Prostate gland (tissue), 2 donors: ENCODE results near the gene TATDN3. TPM values are rescaled to one million over a fixed set of nuclear protein-coding genes. Genes with fewer than 3 reads are reported as not detected.
A peak's percentile ranks its signal among the peaks of the same experiment; 100 is the strongest.

Experiments
- DNase-seq: peaks from one replicate; pipeline ENCODE4 v3.0.0-alpha.2; 2019; ENCODE audit warnings: low spot score
- H3K27ac ChIP-seq, 2 donors: fragments of 200-600 bp; sonication (generic); 2 replicates each; pipeline ENCODE4 v1.5.1; 2017 to 2019
- H3K27me3 ChIP-seq: fragments of 200-600 bp; sonication (generic); replicated peaks from 2 replicates; pipeline ENCODE4 v1.5.1; 2019; ENCODE audit not compliant: insufficient read depth
- H3K36me3 ChIP-seq, 2 donors: fragments of 200-600 bp; sonication (generic); 1 replicate in 1 of 2; 2 replicates in 1 of 2; pipeline versions ENCODE4 v1.5.1 to v1.8.1; 2017 to 2019
- H3K4me1 ChIP-seq: fragments of 200-600 bp; sonication (generic); replicated peaks from 2 replicates; pipeline ENCODE4 v1.5.1; 2019
- H3K4me3 ChIP-seq, 2 donors: fragments of 200-600 bp; sonication (generic); 2 replicates each; pipeline ENCODE4 v1.5.1; 2017 to 2019
- H3K9me3 ChIP-seq: fragments of 200-600 bp; sonication (generic); 2 replicates; pipeline ENCODE4 v1.5.1; 2017
- POLR2A ChIP-seq: fragments of 450-650 bp; IDR thresholded peaks from one replicate; pipeline ENCODE4 v1.6.1; 2016; ENCODE audit warnings: antibody characterized with exemption, mild to moderate bottlenecking
- POLR2AphosphoS5 ChIP-seq: sonication (generic); formaldehyde crosslinking; IDR thresholded peaks from one replicate; pipeline ENCODE4 v1.6.1; 2017; ENCODE audit warnings: antibody characterized with exemption
- WGBS: methylation state at CpG from one replicate; pipeline ENCODE4 v1.1.5; 2018; 5-methylcytosine and 5-hydroxymethylcytosine counted together
- intact Hi-C: fragments of 100-400 bp; cut with DNase I; formaldehyde crosslinking; loops from one replicate; pipeline ENCODE4 v1.14.2; 2022
- total RNA-seq, 2 donors: library from RNA; depleted of rRNA; stranded (reverse); fragments of >200 nt; gene quantifications; one replicate each; pipeline ENCODE4 v1.1.0, GENCODE V29; 2016
- TF ChIP-seq, protein P1 (sequence below), 4 experiments: fragments of 200-600 bp in 2 of 4; fragments of 450-650 bp in 2 of 4; sonication (generic) in 2 of 4; IDR thresholded peaks; 1 replicate in 3 of 4; 2 replicates in 1 of 4; pipeline ENCODE4 v1.5.1; 2016 to 2019; ENCODE audit warnings: antibody characterized with exemption in 4 of 4, mild to moderate bottlenecking in 2 of 4, moderate library complexity in 2 of 4

Gene TATDN3
- total RNA-seq, 2 donors from 2014 or later, result 9.0 to 10.2 TPM

DNA sequence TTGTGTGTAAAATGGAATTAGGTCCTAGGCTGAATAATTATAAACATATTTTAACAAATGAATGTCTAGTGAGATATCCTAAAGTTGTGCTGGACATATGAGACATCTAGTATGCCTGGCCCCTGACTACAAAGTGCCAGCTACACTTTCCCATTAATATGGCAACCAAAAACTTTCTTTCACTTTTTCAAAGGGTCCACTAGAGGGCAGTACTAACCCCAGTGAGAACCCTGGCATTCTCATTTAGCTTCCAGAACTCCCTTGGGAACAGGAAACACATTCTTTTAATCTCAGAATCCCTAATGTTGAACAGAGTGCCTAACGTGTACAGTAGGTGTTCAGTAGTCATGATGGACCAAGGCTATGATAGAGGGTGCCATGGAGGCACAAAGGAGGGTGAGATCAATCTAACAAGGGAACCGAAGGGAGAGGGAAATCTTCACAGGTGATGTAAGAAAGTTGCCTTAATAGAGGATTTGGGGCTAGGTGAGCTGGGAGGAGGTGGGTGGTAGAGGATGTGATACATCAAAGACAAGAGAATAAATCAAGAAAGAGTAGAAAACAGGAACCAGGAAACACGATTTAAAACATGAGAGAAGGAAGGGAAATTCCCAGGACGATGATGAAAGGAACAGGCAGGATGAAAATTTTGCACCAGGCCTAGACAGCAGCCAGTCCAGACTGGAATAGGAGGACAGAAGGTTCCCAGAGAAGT lies 41.7 kb upstream of the TATDN3 start:
- intact Hi-C loops, result no loop called here
- no peak for DNase-seq
- H3K4me1 ChIP-seq, result no peaks in the 10 kb centered on the region
- WGBS, result 39% methylated on average over 4 of the region's 4 CpGs
- no peak overlapping the region for H3K4me3 ChIP-seq
- no peaks in the 10 kb centered on the region for H3K27me3 ChIP-seq
- peak; percentile 9 for TF ChIP-seq POLR2AphosphoS5
- TF ChIP-seq POLR2A, result no peak
- TF ChIP-seq, protein P1, sequence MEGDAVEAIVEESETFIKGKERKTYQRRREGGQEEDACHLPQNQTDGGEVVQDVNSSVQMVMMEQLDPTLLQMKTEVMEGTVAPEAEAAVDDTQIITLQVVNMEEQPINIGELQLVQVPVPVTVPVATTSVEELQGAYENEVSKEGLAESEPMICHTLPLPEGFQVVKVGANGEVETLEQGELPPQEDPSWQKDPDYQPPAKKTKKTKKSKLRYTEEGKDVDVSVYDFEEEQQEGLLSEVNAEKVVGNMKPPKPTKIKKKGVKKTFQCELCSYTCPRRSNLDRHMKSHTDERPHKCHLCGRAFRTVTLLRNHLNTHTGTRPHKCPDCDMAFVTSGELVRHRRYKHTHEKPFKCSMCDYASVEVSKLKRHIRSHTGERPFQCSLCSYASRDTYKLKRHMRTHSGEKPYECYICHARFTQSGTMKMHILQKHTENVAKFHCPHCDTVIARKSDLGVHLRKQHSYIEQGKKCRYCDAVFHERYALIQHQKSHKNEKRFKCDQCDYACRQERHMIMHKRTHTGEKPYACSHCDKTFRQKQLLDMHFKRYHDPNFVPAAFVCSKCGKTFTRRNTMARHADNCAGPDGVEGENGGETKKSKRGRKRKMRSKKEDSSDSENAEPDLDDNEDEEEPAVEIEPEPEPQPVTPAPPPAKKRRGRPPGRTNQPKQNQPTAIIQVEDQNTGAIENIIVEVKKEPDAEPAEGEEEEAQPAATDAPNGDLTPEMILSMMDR (IDR thresholded peaks at IDR 0.05), result peak in 3 of 4 experiments; percentile 53 to 57 (median 54)
- no peak overlapping the region for H3K27ac ChIP-seq
- H3K36me3 ChIP-seq, result no peaks in the 10 kb centered on the region
- no peaks in the 10 kb centered on the region for H3K9me3 ChIP-seq

DNA sequence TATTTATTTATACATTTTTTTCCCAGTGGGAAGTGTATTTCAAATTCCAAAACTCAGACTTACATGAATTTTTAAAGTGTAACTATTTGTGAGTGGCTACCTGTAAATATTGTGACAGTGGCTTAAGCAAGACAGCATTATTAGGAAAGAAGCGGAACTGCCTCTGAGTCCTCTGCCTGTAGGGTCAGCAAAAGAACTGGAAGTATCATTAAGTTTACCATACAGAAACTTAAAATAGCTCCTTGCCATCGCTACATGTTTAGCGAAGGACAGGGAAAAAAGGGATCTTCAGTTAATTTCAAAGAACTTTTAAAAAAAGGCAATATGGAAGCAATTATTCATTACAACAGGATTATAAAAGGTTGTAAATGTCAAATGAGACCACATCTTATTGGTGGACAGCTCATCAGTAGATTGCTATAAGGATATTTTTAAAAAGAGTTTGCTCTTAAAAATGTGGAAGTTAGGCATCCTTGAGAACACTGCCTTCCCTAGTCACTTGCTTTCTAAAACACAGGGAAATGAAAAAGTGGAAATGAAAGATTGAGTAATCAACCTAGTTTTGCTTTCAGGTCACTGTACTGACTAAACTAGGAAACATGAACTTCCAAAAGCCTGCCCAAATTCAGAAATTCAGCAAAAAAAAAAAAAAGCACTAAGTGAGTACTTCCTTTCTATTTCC lies 39.3 kb upstream of the TATDN3 start:
- H3K9me3 ChIP-seq, result no peaks in the 10 kb centered on the region
- H3K4me3 ChIP-seq, result no peak overlapping the region
- DNase-seq, result no peak
- H3K27me3 ChIP-seq, result no peaks in the 10 kb centered on the region
- TF ChIP-seq POLR2AphosphoS5 (no peak), POLR2A (no peak)
- TF ChIP-seq, protein P1 (IDR thresholded peaks at IDR 0.05), result no peak
- H3K27ac ChIP-seq, result no peak overlapping the region
- 90% methylated on average over 3 of the region's 3 CpGs for WGBS
- intact Hi-C loops, result no loop called here
- H3K4me1 ChIP-seq, result no peaks in the 10 kb centered on the region
- H3K36me3 ChIP-seq, result no peaks in the 10 kb centered on the region

DNA sequence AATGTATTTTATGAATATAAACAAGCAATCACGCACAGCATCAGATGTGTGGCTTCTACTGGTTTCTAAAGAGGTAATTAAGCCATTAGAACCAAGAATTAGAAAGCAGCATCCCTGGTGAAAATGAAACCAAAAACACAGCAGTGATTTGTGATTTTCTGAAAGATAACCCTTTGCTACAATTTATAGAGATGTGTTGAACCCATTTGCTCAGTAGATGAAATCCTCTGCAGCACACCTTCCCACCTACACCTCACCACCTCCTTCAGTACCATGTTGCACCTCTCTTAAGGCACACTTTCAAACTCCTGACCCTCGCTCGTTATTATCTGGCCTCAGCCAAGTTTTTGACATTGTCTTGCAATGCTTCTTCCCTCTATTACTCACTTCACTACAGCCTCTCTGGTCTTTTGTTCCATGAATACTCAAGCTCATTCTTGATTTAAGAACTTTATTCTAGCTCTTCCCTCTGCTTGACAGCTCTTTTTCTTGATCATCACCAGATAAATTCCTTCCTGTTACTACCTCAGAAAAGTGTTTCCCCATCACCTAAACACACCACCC lies 38.7 kb upstream of the TATDN3 start:
- Histone ChIP-seq H3K9me3 (no peaks in the 10 kb centered on the region), H3K27ac (no peak overlapping the region), H3K27me3 (no peaks in the 10 kb centered on the region), H3K4me3 (no peak overlapping the region), H3K4me1 (no peaks in the 10 kb centered on the region), H3K36me3 (no peaks in the 10 kb centered on the region)
- DNase-seq, result no peak
- intact Hi-C loops, result no loop called here
- 63% methylated on average over 3 of the region's 3 CpGs for WGBS
- TF ChIP-seq POLR2A, result no peak
- TF ChIP-seq POLR2AphosphoS5, result no peak
- TF ChIP-seq, protein P1 (IDR thresholded peaks at IDR 0.05), result no peak

DNA sequence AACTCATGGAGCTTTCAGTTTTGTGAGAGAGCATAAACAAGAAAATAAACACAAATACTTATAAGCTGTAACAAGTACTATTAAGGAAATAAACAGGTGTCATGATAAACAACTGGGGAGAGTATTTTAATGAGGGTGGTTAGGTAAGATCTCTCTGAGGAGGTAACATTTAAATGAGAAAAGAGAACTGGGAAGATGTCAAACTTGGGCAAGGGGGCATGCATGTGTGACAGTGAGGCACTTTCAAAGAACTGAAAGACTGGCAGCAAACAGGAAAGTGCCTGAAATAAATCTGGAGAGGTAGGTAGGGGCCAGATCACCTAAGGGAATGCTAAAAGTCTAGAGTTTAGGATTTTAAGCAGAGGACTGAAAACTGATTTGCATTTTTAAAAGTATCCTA lies 37.9 kb upstream of the TATDN3 start:
- intact Hi-C loops, result no loop called here
- Histone ChIP-seq H3K27ac (no peak overlapping the region), H3K4me1 (no peaks in the 10 kb centered on the region), H3K27me3 (no peaks in the 10 kb centered on the region), H3K9me3 (no peaks in the 10 kb centered on the region), H3K36me3 (no peaks in the 10 kb centered on the region), H3K4me3 (no peak overlapping the region)
- no peak for DNase-seq
- TF ChIP-seq POLR2A (no peak), POLR2AphosphoS5 (no peak)
- TF ChIP-seq, protein P1 (IDR thresholded peaks at IDR 0.05), result no peak
